NOMO-1 treated with DMSO at 0.1 percent for 48 hours (cell line): ENCODE measurements around the gene RNU1-3.
"Not testable (repeated sequence)": the region's sequence is repeated elsewhere in the genome, so short reads cannot be mapped to it uniquely, and the experiment has no call there.

Experiments
- DNase-seq: peaks from one replicate; lab custom pipeline; 2025; ENCODE audit not compliant: unreplicated experiment; lab: John Stamatoyannopoulos, UW

The RNU1-3 gene

DNA sequence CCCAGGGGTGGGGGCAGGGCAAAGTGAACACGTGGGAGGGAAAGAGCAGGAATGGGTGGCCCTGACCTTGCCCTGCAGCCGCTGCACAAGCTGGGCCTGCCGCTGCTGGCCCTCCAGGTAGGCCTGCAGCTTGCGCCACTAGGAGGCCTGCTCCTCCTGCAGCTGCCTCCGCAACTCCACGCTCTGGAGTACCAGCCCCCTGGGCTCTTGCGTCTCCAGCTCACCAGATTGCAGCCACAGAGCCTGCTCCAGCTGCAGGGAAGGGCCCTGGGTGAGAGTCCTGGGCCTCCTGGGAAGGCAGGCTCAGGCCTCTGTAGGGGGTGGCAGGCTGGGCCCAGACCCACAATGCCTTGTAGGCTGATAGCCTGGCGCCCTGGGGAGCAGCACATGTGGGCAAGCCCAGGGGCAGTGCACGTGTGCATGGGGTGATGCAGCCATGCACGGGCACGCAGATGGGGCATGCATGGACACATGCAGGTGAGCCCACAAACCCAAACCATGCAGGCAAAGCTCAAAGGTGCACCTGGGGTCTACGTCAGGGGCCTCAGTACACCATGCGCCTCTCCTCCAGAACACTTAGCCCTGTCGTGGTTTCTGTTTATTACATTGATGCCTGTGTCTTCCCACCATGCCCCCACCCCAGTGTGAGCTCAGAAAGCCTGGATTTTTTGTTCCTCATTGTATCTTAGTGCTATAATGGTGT, 9.6 kb downstream of the RNU1-3 start:
- not testable (repeated sequence) for DNase-seq

DNA sequence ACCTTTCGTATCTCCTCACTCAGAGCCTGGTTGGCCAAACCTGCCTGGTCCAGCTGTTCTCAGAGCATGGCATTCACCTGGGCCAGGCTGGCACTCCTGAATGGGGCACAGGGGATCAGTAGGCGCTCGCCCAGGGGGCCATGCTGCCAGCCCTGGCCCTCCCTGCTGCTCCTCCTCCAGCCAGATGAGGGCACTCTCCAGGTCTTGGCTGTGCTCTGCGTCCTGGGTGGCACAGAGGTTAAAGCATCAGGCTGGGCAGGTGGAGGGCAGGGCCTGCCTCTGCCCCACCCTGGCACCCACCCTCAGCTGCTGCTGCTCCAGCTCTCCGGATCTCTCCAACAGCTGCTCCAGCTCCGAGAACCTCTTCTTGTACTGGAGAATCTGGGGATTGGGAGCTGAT, 10.2 kb downstream of the RNU1-3 start:
- DNase-seq: not testable (repeated sequence)

DNA sequence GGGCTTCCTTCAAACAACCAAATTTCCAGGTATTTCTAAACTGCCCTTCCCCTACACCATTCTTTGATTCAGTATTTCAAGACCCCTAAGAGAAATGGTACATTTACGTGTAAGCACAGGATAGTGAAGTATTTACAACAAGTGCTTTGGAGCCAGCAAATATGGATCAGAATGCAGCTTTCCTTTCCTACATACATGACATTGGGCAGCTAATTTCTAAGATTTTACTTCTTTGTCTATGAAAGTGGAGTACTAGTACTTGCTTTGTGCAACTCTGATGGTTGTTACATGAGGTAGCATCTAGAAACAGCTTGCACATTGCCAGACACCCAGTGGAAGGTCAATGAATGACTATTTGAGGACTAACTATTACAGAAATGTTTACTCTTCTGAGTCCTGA, 15.2 kb downstream of the RNU1-3 start:
- not testable (repeated sequence) for DNase-seq

DNA sequence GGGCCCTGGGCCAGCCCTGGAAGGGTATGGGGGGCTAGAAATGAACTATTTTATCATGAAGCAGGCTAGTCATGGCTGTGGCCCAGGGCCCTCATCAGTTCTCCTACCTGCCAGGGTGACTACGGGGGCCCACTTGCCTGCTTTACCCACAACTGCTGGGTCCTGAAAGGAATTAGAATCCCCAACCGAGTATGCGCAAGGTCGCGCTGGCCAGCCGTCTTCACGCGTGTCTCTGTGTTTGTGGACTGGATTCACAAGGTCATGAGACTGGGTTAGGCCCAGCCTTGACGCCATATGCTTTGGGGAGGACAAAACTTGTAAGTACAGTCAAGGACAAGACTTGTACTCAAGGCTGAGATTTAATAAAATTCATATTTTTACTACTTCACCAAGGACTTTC, 16.8 kb downstream of the RNU1-3 start:
- DNase-seq: not testable (repeated sequence)

DNA sequence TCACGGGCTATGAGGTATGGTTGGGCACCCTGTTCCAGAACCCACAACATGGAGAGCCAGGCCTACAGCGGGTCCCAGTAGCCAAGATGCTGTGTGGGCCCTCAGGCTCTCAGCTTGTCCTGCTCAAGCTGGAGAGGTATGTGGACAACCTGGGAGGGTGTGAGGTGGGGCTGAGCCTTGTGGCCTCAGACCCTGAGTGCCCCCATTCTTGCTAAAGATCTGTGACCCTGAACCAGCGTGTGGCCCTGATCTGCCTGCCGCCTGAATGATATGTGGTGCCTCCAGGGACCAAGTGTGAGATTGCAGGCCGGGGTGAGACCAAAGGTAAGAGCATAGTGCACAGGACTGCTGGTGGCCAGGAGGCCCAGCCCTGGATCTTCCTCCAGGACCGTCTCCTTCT, 17.4 kb downstream of the RNU1-3 start:
- DNase-seq: not testable (repeated sequence)

DNA sequence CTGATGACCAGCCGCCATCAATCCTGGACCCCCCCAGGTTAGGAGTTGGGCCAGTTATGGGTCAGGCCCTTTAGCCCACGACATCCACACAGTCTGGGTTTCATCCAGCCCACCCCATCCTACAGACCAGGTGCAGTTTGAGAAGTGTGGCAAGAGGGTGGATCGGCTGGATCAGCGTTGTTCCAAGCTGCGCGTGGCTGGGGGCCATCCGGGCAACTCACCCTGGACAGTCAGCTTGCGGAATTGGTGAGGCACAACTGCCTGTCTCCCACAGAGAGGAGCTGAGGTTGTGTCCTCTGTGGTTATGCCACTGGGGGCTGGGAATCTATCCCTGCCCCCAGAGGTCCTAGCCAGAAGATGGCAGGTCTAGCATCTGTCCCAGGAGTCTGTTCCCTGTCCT, 18.0 kb downstream of the RNU1-3 start:
- not testable (repeated sequence) for DNase-seq

DNA sequence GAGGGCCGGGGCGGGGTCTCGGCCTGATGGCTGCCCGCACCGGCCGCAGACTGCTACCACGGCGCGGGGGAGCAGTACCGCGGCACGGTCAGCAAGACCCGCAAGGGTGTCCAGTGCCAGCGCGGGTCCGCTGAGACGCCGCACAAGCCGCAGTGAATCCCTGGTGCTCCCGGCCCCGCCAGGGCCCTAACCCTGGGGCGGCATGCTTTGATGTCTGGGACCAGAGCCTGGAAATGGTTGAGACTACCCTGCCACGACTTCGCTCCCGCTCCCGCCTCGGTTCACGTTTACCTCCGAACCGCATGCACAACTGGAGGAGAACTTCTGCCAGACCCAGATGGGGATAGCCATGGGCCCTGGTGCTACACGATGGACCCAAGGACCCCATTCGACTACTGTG, 18.5 kb downstream of the RNU1-3 start:
- not testable (repeated sequence) for DNase-seq

DNA sequence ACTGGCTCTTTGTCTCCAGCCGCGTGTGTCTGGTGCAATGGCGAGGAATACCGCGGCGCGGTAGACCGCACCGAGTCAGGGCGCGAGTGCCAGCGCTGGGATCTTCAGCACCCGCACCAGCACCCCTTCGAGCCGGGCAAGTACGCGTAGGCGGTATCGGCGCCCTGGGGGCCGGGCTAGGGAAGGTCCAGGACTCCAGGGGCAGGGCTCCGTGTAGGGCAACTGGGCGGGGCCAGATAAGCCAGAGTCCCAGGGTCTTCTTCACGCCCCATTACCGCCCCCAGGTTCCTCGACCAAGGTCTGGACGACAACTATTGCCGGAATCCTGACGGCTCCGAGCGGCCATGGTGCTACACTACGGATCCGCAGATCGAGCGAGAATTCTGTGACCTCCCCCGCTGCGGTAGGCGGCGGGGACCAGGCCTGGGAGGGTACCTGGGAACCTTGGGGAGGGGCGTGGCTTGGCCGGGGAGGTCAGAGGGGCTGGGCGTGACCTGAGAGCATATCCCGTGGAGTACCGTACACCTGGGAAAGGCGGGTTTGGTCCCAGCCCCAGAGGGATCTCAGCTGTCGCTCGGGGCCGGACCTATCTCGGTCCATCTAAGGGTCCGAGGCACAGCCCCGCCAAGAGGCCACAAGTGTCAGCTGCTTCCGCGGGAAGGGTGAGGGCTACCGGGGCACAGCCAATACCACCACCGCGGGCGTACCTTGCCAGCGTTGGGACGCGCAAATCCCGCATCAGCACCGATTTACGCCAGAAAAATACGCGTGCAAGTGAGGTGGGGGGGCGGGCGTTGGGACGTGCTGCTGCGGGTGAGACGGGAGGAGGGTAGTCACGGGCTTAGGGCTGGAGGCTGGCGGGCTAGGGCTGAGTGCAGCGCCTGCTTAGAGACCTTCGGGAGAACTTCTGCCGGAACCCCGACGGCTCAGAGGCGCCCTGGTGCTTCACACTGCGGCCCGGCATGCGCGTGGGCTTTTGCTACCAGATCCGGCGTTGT, 19.3 kb downstream of the RNU1-3 start:
- not testable (repeated sequence) for DNase-seq

DNA sequence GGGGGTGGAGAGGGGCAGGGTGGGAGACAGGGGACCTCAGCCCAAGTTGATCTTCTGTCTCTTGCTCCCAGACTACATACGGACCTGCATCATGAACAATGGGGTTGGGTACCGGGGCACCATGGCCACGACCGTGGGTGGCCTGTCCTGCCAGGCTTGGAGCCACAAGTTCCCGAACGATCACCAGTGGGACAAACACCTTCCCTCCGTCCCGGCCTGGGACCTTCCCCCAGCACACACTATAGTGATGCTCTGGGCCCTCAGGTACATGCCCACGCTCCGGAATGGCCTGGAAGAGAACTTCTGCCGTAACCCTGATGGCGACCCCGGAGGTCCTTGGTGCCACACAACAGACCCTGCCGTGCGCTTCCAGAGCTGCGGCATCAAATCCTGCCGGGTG, 20.0 kb downstream of the RNU1-3 start:
- DNase-seq: not testable (repeated sequence)

DNA sequence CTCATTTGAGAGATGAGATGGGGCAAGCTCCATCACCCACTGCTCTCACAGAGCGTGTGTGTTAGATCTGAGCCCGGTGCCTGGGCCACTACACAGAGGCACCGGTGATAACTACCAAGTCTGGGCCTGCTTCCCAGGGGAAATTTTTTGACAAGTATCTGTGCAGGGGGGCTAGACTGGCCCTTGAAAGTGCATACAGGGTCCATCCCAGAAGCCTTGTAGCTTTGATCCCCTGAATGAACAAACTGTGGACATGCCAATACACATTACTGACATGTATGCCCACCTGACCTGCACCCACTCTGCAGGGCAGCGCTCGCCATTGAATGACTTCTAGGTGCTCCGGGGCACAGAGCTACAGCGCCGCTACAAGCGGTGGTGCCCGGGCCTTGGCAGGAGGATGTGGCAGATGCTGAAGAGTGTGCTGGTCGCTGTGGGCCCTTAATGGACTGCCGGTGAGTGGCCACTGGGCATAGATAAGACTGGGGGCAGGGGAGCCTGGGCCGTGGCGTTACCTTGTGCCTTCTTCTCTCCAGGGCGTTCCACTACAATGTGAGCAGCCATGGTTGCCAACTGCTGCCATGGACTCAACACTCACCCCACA, 20.6 kb downstream of the RNU1-3 start:
- not testable (repeated sequence) for DNase-seq

DNA sequence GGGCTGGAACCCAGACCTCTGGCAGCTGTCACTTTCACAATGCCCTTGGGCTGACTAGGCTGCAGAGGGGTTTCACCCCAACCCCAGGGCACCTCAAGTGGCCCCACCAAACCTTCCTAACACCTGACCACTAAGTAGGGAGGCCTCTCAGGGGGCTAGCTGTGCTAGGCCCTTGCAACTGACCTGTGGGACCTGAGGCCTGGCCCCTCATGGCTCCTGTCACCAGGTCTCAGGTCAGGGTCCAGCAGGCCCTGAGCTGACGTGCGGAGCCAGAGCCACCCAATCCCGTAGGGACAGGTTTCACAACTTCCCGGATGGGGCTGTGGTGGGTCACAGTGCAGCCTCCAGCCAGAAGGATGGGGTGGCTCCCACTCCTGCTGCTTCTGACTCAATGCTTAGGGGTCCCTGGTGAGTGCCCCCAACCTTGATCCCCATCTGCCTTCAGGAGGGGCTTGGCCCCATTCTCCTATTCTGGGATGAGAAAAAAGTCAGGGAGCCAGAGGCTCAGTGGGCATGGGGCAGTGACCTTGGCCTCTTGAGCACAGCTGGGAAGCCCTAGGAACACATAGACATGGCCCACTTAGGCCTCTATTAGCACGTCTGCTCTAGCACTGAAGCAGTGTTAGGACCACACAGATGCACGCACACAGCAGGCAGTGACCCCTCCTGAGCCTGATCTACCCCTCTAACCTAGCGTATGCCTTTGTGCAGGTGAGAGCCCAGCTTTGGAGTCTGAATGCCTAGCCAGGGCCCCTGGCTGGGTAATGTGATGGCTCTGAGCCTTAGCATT, 21.3 kb downstream of the RNU1-3 start:
- DNase-seq: not testable (repeated sequence)

DNA sequence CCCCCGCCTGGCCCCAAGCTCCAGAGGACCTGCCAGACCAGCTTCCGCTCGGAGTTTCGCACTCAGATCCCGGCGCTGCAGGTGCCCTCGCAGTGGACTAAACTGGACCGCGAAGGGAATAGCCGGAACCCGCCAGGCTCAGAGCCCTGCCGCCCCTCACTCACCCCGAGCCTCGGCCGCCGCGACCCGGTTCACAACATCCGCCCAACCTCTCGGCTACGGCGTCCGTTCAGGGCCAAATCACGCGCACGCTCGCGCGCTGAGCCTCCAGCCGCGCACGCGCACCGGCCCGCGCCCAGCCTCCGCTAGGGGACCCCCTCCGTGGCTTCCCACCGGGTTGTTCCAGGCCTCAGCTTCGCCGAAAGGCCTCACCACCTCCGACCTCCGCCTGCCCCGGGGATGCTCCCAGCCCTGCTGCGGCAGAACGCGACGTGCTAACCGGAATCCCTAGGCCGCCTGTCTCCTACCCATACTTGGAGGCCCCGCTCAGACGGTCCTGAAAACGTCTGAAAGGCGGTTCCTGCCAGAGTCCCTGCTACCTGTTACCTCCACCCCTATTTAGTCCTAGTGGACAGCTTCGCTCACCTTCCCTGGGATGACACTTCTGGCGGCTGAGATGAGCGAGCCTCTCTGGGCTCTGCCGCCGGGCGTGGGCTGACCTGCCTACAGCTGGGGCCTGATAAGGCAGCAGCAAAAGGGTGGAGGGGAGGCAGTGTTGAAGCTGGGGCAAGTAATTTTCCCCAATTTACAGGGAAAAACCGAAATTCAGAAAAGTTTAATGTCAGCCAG, 22.1 kb downstream of the RNU1-3 start:
- peak; percentile 90 for DNase-seq

DNA sequence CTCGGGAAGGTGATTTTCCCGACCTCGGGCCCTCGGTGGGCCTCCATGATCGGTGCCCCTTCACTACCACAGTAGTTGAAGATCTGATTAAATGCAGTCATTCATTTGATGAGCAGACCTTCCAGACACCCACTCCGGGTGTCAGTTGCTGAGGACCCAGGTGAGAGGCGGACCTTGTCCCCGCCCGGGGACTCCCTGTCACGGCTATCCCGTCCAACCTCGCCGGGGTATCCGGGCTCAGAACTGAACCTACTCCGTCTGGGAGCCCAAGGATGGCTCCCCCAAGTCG, 22.6 kb downstream of the RNU1-3 start:
- no peak for DNase-seq

DNA sequence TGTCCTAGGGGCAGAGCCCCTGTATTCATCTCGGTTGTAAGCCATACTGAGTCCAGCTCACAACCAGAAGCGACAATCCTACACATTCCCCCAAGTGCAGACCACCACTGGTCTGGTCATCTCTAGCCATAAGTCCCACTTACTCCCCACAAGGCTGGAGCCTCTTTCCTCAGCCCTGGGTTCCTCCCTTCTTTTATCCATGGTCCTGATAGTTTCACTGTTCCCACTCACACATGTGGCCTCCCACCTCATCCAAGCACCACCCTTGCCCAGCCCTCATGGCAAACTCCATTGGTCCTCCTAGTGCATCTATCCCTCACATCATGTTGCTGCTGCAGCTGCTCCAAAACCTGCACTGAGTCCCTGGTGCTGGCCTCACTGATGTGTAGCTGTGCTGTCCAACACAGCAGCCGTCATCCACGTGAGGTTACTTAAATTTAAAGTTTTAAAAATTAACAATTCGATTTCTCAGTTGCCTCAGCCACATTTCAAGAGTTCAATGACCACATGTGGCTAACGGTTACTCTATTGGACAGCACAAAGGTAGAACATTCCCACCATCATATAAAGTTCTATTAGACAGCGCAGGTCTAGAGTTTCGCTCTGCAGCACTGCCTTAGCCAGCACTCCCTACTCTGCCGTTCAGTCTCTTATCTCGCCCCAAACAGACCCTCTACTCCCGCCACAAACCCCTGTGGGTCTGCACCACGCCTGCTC, 23.1 kb downstream of the RNU1-3 start:
- peak; percentile 15 for DNase-seq

DNA sequence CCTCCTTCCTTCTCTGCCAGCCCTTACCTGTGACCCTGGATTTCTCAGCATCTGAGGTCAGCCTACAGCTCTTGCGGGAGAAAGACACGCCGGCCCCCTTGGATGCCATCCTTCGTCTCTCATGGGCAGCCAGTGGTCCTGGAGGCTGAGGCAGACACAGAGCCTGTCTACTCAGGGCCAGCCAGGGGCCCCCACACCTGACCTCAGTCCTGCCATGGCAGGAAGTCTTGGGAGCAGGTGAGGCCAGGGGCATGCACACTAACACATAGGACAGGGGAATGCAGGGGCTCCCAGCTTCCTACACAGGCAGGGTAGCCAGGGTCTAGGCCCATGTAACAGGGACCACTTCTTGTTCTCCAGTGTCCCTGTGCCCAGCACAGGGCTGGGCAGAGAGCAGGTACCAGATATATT, 23.7 kb downstream of the RNU1-3 start:
- DNase-seq: not testable (repeated sequence)

DNA sequence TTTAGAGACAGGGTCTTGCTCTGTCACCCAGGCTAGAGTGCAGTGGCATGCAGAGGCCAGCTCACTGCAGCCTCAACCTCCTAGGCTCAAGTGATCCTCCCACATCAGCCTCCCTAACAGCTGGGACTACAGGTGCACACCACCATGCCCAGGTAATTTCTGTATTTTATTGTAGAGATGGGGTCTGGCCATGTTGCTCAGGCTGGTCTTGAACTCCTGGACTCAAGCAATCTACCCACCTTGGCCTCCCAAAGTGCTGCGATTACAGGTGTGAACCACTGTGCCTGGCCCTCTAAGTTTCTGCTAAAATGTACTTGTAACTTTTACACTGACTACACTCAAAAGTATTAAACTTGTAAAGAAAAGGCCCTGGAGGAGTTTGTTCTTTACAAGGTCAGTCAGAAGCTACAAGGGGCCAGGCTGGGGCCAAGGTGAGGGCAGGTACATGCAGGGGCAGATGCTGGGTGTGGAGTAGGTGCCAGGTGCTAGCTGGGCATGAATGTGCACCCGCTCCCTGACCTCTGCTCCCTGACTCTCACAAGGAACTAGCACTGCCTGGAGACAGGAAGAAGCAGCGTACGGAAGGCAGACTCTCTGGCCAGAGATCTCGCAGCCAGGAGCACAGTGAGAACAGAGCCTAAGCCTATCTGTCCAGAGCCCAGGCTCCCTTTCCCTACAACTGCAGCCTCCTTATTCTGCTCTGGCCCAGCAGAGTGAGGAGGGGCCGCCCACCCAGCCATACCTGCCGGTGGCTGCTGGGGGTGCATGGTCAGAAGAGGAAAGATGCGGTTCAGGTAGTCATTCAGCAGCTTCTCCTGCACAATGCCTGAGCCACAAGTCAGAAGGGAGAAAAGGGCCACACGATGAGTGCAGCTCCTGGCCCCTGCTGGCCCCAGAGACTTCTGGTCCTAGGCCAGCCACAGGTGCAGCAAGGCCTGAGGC, 24.5 kb downstream of the RNU1-3 start:
- DNase-seq: not testable (repeated sequence)

DNA sequence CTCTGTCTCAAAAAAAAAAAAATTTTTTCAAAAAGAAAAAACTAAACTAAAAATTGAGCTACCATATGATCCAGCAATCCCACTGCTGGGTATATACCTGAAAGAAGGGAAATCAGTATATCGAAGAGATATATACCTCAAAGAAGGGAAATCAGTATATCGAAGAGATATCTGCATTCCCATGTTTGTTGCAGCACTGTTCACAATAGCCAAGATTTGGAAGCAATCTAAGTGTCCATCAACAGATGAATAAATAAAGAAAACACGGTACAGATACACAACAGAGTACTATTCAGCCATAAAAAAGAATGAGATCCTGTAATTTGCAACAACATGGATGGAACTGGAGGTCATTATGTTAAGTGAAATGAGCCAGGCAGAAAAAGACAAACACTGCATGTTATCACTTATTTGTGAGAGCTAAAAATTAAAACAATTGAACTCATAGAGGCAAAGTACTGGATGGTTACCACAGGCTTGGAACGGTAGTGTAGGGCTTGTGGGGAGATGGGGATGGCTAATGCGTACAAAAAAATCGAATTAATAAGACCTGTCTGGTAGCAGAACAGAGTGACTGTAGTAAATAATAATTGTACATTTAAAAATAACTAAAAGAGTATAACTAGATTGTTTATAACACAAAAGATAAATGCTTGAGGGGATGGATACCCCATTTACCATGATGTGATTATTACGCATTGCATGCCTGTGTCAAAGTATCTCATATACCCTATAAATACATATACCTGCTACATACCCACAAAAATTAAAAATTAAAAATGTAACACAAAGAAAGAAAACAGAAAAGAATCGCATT, 25.4 kb downstream of the RNU1-3 start:
- DNase-seq: not testable (repeated sequence)
